22Rv1 (cell line): ENCODE data around the gene PPIL1.

Experiments
- ZFX ChIP-seq: fragments of 450-650 bp; IDR thresholded peaks from 2 replicates; pipeline ENCODE4 v1.6.1; 2017; ENCODE audit warnings: antibody characterized with exemption, borderline replicate concordance
- TF ChIP-seq, protein P1 (sequence below): fragments of 450-650 bp; IDR thresholded peaks from 2 replicates; pipeline ENCODE4 v1.5.1; 2017; ENCODE audit warnings: mild to moderate bottlenecking

GRCh38 chr6:36824253-36824652 lies 50.4 kb downstream of the PPIL1 start:
- TF ChIP-seq, protein P1, sequence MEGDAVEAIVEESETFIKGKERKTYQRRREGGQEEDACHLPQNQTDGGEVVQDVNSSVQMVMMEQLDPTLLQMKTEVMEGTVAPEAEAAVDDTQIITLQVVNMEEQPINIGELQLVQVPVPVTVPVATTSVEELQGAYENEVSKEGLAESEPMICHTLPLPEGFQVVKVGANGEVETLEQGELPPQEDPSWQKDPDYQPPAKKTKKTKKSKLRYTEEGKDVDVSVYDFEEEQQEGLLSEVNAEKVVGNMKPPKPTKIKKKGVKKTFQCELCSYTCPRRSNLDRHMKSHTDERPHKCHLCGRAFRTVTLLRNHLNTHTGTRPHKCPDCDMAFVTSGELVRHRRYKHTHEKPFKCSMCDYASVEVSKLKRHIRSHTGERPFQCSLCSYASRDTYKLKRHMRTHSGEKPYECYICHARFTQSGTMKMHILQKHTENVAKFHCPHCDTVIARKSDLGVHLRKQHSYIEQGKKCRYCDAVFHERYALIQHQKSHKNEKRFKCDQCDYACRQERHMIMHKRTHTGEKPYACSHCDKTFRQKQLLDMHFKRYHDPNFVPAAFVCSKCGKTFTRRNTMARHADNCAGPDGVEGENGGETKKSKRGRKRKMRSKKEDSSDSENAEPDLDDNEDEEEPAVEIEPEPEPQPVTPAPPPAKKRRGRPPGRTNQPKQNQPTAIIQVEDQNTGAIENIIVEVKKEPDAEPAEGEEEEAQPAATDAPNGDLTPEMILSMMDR: no peak
- no peak for TF ChIP-seq ZFX
